Activated CD4-positive, alpha-beta T cell treated with anti-CD3 and anti-CD28 coated beads, Interleukin-10, Interleukin-2, amounts not matched to agents 100 ng/mL and 50 ng/mL, durations not matched to agents 16 hours and 8 hours (primary cell): ENCODE measurements around the gene BMP3.

Experiments used
- DNase-seq: peaks from one replicate; pipeline ENCODE4 v3.0.0-alpha.2; 2020

The BMP3 gene

GRCh38 chr4:81042578-81043365 is 12.3 kb downstream of the BMP3 start:
- no peak for DNase-seq

- no peak for DNase-seq
These were observed 18.8 kb downstream of the BMP3 start for GRCh38 chr4:81049330-81049729.

GRCh38 chr4:81049907-81050306 is 19.4 kb downstream of the BMP3 start:
- no peak for DNase-seq

- peak; percentile 35 for DNase-seq
These were observed 21.9 kb downstream of the BMP3 start for GRCh38 chr4:81052119-81053068.

- no peak for DNase-seq
These were observed 28.1 kb downstream of the BMP3 start for GRCh38 chr4:81058621-81059020.

GRCh38 chr4:81060587-81061343 is 30.3 kb downstream of the BMP3 start:
- DNase-seq: no peak

GRCh38 chr4:81061344-81061730 is 30.8 kb downstream of the BMP3 start:
- DNase-seq: no peak

GRCh38 chr4:81062001-81062400 is 31.5 kb downstream of the BMP3 start:
- no peak for DNase-seq

GRCh38 chr4:81065446-81065845 is 34.9 kb downstream of the BMP3 start:
- DNase-seq: no peak

- DNase-seq: peak; percentile 78
These were observed 39.3 kb downstream of the BMP3 start for GRCh38 chr4:81069706-81070331.

- no peak for DNase-seq
These were observed 40.5 kb downstream of the BMP3 start for GRCh38 chr4:81071013-81071412.

GRCh38 chr4:81081156-81081555 is 50.6 kb downstream of the BMP3 start:
- no peak for DNase-seq

- no peak for DNase-seq
These were observed 53.5 kb downstream of the BMP3 start for GRCh38 chr4:81084029-81084428.

GRCh38 chr4:81084634-81085033 is 54.1 kb downstream of the BMP3 start:
- DNase-seq: no peak

GRCh38 chr4:81085291-81085690 is 54.8 kb downstream of the BMP3 start:
- no peak for DNase-seq

- no peak for DNase-seq
These were observed 55.5 kb downstream of the BMP3 start for GRCh38 chr4:81085979-81086378.

- DNase-seq: no peak
These were observed 63.4 kb downstream of the BMP3 start for GRCh38 chr4:81093720-81094401.

- no peak for DNase-seq
These were observed 64.9 kb downstream of the BMP3 start for GRCh38 chr4:81095389-81095788.

GRCh38 chr4:81096566-81096965 is 66.1 kb downstream of the BMP3 start:
- DNase-seq: no peak

- no peak for DNase-seq
These were observed 71.6 kb downstream of the BMP3 start for GRCh38 chr4:81102107-81102506.

- no peak for DNase-seq
These were observed 75.6 kb downstream of the BMP3 start for GRCh38 chr4:81106150-81106549.
